PC-3 (cell line): Measurements from ENCODE around the gene ST8SIA2.

Experiments
- CTCF ChIP-seq: fragments of 300-600 bp; sonication (generic); conservative IDR thresholded peaks from 2 replicates; pipeline ENCODE4 v1.5.1; 2017; ENCODE audit warnings: antibody characterized with exemption, low read depth, mild to moderate bottlenecking, low read length
- EZH2 ChIP-seq: fragments of 300-600 bp; sonication (generic); IDR thresholded peaks from one replicate; pipeline ENCODE4 v1.6.1; 2017; ENCODE audit warnings: antibody characterized with exemption, mild to moderate bottlenecking, low read length; ENCODE audit not compliant: unreplicated experiment

GRCh38 chr15:92400980-92401787, 7.5 kb downstream of the ST8SIA2 start:
- no peak for TF ChIP-seq EZH2
- TF ChIP-seq CTCF, result no peak
